AG09309 (cell line): ENCODE measurements around the gene ASXL1.

Experiments used
- DNase-seq: peaks from one replicate; pipeline ENCODE4 v3.0.0-alpha.2; 2010; ENCODE audit warnings: low read depth
- H3K4me3 ChIP-seq: 2 replicates; pipeline ENCODE4 v1.5.1; 2011; ENCODE audit warnings: mild to moderate bottlenecking, low read depth, low read length, moderate library complexity; ENCODE audit not compliant: control insufficient read depth
- TF ChIP-seq, protein P1 (sequence below): IDR thresholded peaks from 2 replicates; pipeline ENCODE4 v1.5.1; 2011; ENCODE audit warnings: mild to moderate bottlenecking, low read depth, low read length, inconsistent platforms; ENCODE audit not compliant: insufficient read depth, control insufficient read depth; ENCODE audit errors: missing control alignments

ASXL1 gene

DNA sequence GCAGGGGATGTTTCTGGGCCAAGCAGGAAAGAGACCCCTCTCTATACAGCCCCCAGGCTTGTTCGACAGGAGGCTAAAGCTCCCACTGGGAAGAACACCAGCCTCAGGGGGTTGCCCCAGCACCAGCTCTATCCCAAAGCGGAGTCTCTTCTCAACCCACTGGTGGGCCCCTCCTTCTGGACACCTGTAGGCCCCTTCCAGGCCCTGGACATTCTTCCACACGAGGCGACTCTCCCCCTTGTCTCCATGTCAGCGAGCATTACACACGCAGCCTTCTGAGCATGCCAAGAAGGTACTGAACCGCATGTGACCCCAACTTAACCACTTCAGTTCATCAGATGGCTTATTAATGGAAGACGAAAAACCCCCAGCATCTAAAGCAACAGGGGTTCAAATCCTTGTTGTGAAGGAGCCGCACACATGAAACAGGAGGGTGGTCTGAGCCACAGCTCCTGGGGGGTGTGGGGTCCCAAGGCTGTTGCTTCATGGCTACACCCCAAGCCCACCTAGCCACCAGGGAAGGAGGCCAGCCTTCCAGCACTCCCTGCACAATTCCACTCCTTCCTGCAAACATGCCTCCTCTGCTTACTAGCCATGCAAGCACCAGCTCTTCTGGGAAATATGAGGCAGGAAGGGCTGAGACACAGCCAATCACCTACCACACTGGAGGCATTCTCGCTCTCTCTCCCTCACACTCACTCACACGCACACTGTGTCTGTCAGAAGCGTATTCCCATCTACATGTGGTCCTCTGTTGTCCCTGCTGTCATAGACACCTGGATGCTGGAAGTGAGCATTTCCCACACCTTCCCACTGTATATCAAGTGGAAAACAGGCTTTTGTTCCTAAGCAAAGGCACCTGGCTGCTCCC lies 122.5 kb downstream of the ASXL1 start:
- no peak for DNase-seq
- TF ChIP-seq, protein P1, sequence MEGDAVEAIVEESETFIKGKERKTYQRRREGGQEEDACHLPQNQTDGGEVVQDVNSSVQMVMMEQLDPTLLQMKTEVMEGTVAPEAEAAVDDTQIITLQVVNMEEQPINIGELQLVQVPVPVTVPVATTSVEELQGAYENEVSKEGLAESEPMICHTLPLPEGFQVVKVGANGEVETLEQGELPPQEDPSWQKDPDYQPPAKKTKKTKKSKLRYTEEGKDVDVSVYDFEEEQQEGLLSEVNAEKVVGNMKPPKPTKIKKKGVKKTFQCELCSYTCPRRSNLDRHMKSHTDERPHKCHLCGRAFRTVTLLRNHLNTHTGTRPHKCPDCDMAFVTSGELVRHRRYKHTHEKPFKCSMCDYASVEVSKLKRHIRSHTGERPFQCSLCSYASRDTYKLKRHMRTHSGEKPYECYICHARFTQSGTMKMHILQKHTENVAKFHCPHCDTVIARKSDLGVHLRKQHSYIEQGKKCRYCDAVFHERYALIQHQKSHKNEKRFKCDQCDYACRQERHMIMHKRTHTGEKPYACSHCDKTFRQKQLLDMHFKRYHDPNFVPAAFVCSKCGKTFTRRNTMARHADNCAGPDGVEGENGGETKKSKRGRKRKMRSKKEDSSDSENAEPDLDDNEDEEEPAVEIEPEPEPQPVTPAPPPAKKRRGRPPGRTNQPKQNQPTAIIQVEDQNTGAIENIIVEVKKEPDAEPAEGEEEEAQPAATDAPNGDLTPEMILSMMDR, result no peak
- H3K4me3 ChIP-seq, result no peak overlapping the region

DNA sequence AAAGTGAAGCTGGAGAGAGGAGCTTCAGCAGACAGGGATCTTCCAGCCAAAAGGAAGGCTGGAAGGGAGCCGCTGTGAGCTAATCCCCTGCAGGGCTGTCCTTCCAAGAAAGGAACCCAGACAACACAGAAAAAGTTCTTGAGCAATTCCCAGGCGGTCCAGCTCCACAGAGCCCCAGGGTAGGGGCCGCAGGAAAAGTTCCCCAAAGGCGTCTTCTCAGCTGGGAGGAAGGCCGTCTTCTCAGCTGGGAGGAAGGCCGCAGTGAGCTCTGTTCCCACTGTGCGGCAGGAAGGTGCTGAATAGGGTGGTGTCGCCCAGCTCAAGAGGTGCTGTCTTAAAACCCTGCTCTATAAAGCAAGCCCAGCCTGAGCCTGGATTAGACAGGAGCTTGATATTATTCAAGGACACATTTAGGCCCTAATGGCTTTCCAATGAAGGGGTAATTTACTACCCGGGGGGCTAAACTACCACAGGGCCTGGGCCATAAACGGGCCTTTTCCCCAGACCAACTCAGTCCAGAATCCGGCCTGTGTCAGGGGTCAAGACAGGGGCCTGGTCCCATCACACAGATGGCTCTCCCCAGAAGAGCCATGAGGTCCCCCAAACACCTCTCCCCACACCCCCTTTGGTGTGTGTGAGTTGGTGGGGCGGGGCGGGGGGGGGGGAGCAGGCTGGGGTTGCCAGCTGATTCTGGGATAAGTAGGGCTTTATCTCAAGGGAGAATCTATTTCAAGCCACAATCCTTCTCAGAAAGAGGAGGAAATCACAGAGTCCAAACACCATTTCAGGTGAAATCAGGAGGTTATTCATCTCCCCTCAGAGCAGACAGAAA lies 123.4 kb downstream of the ASXL1 start:
- H3K4me3 ChIP-seq, result peak overlapping the region; percentile 70; the same call in 1 of the 2 replicates
- TF ChIP-seq, protein P1, result no peak
- no peak for DNase-seq

DNA sequence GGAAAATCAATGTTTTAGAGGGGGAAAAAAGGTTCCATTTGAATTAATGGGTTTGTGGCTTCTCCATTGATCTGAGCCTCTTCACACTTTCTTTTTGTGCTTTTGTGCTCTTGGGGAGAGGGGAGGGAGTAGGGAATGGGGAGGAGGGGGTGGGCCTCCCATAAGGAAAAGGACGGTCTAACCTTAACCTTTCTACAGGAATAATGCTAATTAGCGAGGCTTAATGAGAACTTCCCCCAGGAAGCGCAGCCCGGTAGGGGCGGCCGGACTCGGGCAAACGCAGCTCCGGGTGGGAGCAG lies 124.0 kb downstream of the ASXL1 start:
- DNase-seq, result no peak
- TF ChIP-seq, protein P1, result no peak
- peak overlapping the region; percentile 70 for H3K4me3 ChIP-seq

DNA sequence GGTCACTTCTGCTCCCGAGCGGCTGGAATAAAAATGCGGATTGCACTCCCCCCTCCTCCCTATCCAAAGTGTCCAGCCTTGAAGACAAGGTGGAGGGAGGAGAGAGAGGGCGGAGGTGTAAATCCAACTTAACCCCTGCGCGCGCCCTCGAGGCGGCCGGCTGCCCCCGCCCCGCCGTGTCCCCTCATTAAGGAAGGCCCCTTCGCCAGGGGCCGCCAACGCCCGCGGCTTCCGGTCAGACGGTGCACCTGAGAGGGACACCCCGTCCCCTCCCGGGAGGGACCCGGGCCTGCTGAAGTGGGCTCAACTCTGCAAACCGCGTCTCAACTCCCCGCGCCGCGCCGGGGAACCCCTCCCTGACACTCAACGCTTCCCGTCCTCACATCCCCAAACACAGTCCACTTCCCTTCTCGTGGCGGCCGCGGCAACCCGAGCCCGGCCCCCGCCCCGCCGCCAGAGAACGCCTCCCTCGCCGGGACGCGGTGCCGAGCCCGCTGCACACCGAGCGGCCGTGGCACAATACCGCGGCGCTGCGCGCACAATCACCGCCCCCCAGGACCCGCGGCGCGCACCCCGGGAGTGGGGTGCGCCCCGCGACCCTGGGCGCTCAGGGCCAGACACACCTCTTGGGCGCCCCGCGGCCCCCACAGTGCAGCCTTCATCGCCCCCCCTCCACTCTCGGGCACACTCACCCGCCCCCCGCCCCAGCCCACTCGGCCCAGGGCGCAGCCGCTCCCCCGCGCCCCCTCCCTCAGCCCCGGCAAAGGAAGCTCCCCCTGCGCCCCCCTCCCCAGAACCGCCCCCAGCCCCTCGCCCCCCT lies 124.5 kb downstream of the ASXL1 start:
- peak overlapping the region; percentile 70 for H3K4me3 ChIP-seq
- no peak for DNase-seq
- TF ChIP-seq, protein P1, result no peak

DNA sequence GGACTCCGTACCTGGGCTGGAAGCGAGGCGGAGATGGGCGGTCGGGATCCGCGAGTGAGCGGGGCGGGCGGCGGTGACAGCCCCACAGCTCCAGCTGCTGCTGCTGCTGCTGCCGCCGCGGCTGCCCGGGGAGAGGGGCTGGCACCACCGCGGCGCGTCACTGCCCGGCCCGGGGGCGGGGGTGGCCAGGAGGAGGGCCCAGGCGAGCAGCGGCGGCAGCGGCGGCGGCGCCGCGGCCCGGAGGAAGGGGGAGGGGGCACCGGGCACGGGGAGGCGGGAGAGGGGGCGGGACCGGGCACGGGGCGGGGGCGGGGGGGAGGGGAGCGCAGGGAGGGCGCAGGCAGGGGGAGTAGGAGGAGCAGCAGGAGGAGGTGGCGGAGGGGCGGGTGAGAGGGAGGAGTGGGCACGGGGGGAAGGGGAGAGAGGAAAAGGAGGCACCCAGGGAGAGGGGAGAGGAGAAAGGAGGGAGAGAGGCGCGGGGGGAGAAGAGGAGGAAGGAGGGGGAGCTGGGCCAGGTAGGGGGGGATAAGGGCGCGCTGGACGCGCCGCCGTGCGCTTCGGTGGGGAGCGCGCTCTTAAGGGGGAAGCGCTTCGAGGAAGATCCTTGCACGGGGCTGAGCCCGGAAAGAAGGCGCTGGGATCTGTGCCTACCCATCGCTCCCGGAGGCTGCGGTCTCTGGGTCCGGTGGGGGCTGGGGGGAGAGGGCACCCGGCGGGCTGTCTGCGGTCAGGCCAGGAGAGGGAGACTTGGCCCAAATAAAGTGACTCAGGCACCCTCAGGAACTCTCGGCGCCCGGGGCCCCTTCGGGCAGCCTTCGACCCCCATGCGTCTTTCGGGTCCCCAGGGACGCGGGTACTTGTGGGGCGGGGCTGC lies 125.5 kb downstream of the ASXL1 start:
- peak overlapping the region; percentile 70 for H3K4me3 ChIP-seq
- DNase-seq, result peak; percentile 37
- TF ChIP-seq, protein P1, result no peak
